HG03280 (cell line): Measurements from ENCODE around the gene CNTNAP5.

ENCODE experiments used
- ATAC-seq: cut with Tn5 transposase; IDR thresholded peaks from one replicate; pipeline ENCODE4 v1.9.1; 2021; ENCODE audit warnings: mild to moderate bottlenecking, moderate library complexity; ENCODE audit not compliant: unreplicated experiment

The CNTNAP5 gene

GRCh38 chr2:124933883-124934282, 908.8 kb downstream of the CNTNAP5 start:
- ATAC-seq, result no peak

GRCh38 chr2:124953921-124954320, 928.8 kb downstream of the CNTNAP5 start:
- ATAC-seq, result no peak

GRCh38 chr2:124959581-124959980, 934.5 kb downstream of the CNTNAP5 start:
- ATAC-seq, result no peak

GRCh38 chr2:124961132-124961531, 936.0 kb downstream of the CNTNAP5 start:
- no peak for ATAC-seq
